GM19324 (cell line): Measurements from ENCODE around the gene MT1A.

Source experiments
- ATAC-seq: cut with Tn5 transposase; IDR thresholded peaks from one replicate; pipeline ENCODE4 v1.9.1; 2021; ENCODE audit warnings: mild to moderate bottlenecking, moderate library complexity; ENCODE audit not compliant: unreplicated experiment, low FRiP score

Gene MT1A

DNA sequence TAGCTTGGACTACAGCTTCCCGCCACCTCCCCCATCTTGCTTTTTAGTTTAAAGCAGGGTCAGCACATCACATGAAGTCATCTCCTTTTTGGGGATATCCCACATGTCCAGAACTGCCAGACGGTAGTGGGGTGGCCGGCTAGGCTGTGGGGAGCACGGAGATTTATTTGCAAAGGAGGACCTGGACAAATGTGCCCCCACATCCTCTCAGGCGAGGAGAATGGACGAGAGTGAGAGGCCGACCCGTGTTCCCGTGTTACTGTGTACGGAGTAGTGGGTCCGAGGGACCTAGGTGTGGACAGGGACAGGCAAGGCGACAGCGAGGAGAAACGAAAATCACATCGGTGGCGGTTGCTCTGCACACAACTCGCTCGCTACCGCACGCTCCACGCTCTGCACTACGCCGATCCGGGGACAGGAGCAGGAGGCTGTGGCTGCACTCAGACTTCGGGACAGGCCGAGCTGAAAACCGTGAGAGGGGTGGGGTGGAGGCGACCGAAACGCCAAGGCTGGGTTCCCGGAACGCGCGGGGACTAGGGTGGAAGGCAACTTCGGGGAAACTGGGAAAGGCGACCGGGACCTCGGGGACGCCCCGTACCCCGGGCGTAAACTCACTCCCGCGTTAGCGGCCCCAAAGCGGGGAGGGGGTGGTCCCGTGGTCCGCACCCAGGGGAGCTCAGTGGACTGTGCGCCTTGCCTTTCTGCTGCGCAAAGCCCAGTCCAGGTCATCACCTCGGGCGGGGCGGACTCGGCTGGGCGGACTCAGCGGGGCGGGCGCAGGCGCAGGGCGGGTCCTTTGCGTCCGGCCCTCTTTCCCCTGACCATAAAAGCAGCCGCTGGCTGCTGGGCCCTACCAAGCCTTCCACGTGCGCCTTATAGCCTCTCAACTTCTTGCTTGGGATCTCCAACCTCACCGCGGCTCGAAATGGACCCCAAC lies at the start of gene MT1A:
Gene MT1A (plus strand): TSS at position 853 of the 937 bp plus-strand sequence. CDS start 73 bp downstream, at position 926.
- ATAC-seq: no peak

DNA sequence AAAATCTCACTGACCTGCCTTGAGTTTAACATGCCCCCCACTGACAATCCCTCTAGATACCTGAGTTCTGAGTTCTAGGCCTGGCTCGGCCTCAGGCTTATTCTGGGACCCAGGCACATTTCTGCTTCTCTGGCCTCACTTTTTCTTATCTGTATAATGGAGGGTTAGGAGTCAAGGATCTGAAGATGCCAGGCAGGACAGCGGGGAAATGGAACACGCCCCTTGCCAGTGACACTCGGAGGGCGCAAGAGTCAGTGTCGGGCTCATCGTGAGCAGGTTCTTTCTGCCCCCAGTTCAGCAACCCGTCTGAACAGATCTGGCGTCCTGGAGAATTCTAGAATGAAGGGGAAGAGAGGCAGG lies 49.7 kb upstream of the MT1A start:
- ATAC-seq: no peak

GRCh38 chr16:56589141-56590039 lies 49.1 kb upstream of the MT1A start, which contains the start of gene MT3:
Gene MT3 (plus strand): TSS chr16:56589528. CDS start chr16:56589591, 63 bp downstream.
- ATAC-seq: no peak

DNA sequence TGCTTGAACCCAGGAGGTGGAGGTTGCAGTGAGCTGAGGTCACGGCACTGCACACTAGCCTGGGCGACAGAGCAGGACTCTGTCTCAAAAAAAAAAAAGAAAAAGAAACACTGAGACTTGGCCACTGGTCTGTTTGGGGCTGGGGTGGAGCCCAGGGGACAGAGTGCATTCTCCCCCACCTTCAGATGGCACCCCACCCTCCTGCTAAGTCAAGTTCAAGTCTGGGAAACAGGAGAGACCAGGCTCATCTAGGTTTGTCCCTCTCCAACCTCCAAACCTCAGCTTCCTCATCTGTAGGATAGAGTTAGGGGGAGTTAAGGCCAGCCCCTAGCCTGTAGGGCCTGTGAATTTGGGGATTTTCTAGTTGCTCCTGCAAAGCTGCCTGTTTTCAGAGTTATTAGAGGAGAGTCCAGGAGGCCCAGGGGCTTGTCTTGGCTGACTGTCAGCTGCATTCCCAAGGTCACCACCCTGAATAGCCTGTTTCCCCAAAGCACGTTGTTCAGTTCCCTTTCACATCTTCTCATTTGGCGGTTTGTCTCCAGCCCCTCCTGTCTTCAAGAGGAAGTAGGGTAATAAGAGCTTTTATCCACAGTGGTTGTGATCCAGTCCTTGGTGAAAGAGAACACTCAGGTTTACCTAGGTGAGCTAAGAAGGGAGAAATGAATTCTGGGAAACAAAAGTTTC lies 46.9 kb upstream of the MT1A start:
- ATAC-seq: no peak

DNA sequence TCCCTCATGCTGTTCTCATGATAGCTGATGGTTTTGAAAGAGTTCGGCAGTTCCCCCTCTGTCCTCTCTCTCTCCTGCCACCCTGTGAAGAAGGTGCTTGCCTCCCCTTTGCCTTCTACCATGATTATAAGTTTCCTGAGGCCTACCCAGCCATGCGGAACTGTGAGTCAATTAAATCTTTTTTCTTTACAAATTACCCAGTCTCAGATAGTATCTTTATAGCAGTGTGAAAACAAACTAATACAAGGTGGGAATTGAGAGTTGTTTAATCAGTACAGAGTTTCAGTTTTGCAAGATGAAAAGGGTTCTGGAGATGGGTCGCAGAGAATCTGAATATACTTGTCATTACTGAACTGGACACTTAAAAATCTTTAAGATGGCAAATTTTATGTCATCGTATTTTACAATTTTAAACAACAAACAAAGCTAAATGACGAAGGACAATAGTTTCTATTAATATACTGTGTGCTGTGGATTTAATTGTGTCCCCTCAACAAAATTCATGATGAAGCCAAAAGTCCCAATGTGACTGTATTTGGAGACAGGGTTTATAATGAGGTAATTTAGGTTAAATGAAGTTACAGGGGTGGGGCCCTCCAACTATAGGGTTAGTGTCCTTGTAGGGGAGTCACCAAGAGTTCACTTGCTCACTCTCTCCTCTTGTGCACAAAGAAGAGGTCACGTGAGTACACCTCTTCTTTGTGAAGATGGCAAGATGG lies 44.7 kb upstream of the MT1A start:
- ATAC-seq: no peak

DNA sequence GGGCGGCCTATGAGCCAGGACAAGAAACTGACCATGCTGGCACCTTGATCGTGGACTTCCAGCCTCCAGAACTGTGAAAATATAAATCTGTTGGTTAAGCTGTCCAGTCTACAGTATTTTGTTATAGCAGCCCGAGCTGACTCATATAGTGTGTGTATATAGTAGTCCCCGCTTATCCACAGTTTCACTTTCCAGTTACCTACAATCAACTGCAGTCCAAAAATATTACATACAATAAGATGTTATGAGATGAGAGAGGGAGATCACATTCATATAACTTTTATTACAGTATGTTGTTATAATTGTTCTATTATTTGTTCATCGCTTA lies 44.2 kb upstream of the MT1A start:
- no peak for ATAC-seq

DNA sequence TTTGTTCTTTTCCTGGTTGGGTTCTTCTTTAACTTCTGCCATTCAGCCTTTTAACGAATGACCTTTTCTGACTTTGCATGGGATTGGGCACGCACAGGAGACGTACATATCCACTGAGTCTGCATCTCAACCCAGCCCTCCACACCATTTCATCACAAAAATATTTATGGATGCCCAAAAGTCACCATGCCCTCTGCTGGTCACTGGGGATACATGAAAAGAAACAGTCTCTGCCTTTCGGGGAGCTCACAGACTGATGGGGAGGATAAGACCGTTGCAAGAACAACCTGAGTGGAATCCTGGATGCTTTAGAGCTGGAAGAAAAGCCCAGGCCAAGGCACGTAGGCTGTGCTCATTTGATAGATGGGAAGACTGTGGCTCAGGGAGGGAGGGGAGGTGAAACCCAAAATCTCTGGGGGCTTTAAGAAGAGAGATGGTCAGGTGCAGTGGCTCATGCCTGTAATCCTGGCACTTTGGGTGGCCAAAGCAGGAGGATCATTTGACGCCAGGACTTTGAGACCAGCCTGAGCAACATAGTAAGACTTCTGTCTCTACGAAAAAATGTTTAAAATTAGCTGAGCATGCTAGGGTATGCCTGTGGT lies 38.0 kb upstream of the MT1A start:
- no peak for ATAC-seq

DNA sequence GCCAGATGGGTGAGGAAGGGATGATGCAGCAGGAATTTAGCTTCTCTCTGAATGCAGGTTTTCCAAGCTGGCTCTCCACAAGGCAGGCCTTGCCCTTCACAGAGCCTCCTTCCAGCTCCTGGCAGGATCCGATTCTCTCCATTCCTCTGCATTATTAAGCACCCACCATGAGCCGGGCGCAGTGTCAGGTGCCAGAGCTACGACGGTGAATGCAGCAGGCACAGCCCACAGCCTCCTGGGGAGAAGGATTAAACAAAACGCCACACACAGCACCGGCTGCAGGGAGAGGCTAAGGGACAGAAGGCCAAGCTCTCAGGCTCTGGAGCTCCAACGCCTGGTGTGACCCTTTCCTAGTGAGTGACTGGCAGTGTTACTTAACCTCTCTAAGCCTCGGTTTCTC lies 37.1 kb upstream of the MT1A start:
- ATAC-seq: no peak

GRCh38 chr16:56603589-56603988 lies 34.9 kb upstream of the MT1A start:
- no peak for ATAC-seq

GRCh38 chr16:56604966-56605365 lies 33.5 kb upstream of the MT1A start:
- ATAC-seq: no peak

GRCh38 chr16:56605475-56605874 lies 33.0 kb upstream of the MT1A start:
- ATAC-seq: no peak

DNA sequence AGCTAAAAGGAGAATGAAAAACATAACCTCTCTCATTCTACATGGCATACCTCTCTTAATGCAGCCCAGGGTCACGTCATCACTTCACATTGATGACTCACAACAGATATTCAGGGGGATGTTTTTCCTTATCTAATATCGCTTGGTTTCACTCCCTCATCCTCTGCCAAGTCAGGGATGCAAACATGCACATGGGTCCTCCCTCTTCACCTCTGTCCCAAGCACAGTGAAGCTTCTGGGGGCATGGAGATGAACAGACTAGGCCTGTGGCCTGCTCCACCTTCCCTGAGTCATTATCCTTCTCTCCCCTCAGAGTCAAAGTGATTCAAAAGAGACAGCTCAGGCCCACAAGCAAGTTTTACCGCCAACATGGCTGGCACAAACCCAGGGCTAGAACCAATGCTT lies 32.4 kb upstream of the MT1A start:
- ATAC-seq: no peak

DNA sequence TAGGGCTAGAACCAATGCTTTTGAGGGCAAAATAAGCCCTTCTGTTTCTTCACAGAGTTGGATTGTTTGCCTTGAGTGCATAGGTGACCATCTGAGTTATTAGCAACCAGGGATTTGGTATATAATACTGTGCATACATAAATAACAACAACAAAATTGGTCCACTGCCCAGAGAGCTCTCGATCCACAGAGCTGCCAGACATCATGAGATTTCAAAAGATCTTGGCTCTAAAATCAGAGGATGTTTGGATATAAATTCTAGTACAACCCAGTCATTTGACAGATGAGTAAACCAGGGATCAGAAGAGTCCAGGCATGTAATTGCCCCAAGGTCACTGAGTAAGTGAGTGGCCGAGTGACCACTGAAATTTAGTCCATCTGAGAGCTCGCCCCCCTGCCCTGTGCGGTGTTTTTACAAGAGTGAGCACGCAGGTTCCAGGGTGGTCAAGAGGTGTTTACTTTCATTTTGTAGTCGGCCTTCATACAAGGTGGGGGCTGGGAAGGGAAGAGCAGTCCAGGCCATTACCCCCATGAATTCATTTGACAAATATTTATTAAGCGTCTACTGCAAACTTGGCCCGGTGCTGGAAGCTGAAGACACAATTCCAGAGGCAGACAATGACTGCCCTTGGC lies 31.9 kb upstream of the MT1A start:
- ATAC-seq: no peak

GRCh38 chr16:56607109-56607618 lies 31.3 kb upstream of the MT1A start:
- ATAC-seq: no peak

DNA sequence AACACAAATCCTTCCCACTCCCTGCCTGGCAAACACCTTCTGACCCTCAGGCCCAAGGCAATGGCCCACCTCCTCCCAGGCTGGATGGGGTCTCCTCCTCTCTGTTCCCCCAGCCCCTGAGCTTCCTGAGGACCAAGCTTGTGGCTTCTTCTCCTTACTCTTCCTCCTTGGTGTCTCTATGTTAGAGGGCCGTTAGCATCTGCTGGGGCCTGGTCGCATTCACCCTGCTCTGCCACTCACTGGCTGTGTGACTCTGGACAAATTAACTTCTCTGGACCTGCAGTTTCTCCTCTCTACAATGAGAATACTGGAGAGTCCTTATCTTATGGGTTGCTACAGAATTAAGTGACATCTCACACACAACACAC lies 30.8 kb upstream of the MT1A start:
- ATAC-seq: no peak

DNA sequence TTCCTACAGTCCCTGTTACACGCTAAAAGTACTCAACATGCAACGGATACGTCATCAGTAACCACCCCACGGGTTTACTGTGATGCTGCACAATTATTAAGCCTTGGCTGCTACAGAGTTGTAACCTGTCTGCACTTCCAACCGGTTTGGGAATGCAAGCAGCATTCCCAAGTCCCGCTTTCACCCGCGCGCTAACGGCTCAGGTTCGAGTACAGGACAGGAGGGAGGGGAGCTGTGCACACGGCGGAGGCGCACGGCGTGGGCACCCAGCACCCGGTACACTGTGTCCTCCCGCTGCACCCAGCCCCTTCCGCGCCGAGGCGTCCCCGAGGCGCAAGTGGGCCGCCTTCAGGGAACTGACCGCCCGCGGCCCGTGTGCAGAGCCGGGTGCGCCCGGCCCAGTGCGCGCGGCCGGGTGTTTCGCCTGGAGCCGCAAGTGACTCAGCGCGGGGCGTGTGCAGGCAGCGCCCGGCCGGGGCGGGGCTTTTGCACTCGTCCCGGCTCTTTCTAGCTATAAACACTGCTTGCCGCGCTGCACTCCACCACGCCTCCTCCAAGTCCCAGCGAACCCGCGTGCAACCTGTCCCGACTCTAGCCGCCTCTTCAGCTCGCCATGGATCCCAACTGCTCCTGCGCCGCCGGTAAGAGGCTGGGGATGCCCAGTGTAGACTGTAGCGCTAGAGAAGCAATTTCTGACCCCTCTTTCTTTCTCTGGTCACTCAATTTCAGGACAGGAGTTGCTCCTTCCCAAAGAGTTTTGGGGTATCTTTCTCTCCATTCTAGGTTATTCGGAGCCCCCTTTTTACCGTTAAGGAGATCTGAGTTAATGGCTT lies 30.2 kb upstream of the MT1A start, which contains the start of gene MT2A:
Gene MT2A (plus strand): TSS at position 542 of the 833 bp plus-strand sequence. CDS start 72 bp downstream, at position 614.
- peak; percentile 83 for ATAC-seq

DNA sequence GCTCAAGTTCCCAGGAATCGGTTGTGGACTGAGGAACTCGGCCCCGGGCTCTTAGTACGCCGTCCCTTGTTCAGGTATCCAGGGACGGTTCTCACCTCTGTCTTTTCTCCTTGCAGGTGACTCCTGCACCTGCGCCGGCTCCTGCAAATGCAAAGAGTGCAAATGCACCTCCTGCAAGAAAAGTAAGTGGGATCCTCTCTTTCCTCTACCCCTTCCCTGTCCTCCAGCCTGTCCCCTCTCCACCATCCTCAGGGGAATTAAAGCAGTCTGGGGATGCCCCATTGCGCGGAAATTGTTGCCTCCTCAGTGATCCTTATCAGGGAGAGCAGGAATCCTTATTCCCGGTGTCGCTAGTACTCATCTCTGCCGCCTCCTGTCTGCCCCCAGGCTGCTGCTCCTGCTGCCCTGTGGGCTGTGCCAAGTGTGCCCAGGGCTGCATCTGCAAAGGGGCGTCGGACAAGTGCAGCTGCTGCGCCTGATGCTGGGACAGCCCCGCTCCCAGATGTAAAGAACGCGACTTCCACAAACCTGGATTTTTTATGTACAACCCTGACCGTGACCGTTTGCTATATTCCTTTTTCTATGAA lies 29.5 kb upstream of the MT1A start:
- no peak for ATAC-seq

- ATAC-seq: no peak
These were observed 29.0 kb upstream of the MT1A start for GRCh38 chr16:56609463-56609921.
